SU-DHL-6 (cell line): ENCODE data around the gene HK2.

ENCODE experiments used
- H2AFZ ChIP-seq: fragments of 200-600 bp; sonication (generic); 2 replicates; pipeline ENCODE4 v1.6.1; 2014; ENCODE audit warnings: low read depth, mild to moderate bottlenecking, moderate library complexity, mixed read lengths, antibody characterized with exemption, low read length; ENCODE audit not compliant: severe bottlenecking
- H3F3A ChIP-seq: fragments of 200-600 bp; shearing (Covaris generic); 2 replicates; pipeline ENCODE4 v1.6.0; 2016; ENCODE audit warnings: antibody characterized with exemption, mild to moderate bottlenecking; ENCODE audit not compliant: insufficient read depth
- H3K27ac ChIP-seq: fragments of 200-600 bp; sonication (generic); 2 replicates; pipeline ENCODE4 v1.5.1; 2016; ENCODE audit warnings: low read depth, mild to moderate bottlenecking, low read length, moderate library complexity, mixed read lengths
- H3K27me3 ChIP-seq: fragments of 200-600 bp; sonication (generic), shearing (Covaris generic); 2 replicates; pipeline ENCODE4 v1.6.0; 2014; ENCODE audit warnings: mild to moderate bottlenecking, low read length
- H3K36me3 ChIP-seq: fragments of 200-600 bp; sonication (generic); 2 replicates; pipeline ENCODE4 v1.6.1; 2014; ENCODE audit warnings: mild to moderate bottlenecking, low read length, mixed read lengths
- H3K4me2 ChIP-seq: fragments of 300-600, 200-600 bp; shearing (Covaris generic), sonication (generic); 2 replicates; pipeline ENCODE4 v1.6.0; 2014; ENCODE audit warnings: low read length, low read depth, mild to moderate bottlenecking; ENCODE audit not compliant: poor library complexity, severe bottlenecking
- H3K4me3 ChIP-seq: fragments of 200-600 bp; sonication (generic); 2 replicates; pipeline ENCODE4 v1.5.1; 2014; ENCODE audit warnings: antibody characterized with exemption, low read length, mild to moderate bottlenecking, mixed read lengths; ENCODE audit not compliant: insufficient read depth, poor library complexity, severe bottlenecking
- H3K79me2 ChIP-seq: fragments of 200-600 bp; sonication (generic); 2 replicates; pipeline ENCODE4 v1.6.1; 2014; ENCODE audit warnings: mild to moderate bottlenecking, low read length, moderate library complexity; ENCODE audit not compliant: insufficient read depth
- H3K9ac ChIP-seq: fragments of 200-600 bp; sonication (generic); 2 replicates; pipeline ENCODE4 v1.7.0; 2014; ENCODE audit warnings: mild to moderate bottlenecking, low read length
- H3K9me2 ChIP-seq: fragments of 200-600 bp; sonication (generic); replicated peaks from 2 replicates; pipeline ENCODE4 v1.6.1; 2014; ENCODE audit warnings: low read length; ENCODE audit not compliant: insufficient read depth
- H3K9me3 ChIP-seq: fragments of 200-600 bp; sonication (generic); 2 replicates; pipeline ENCODE4 v1.6.1; 2014; ENCODE audit warnings: low read length, mixed read lengths; ENCODE audit not compliant: insufficient read depth
- H4K20me1 ChIP-seq: fragments of 200-600 bp; sonication (generic); 2 replicates; pipeline ENCODE4 v1.6.1; 2014; ENCODE audit warnings: low read depth, mild to moderate bottlenecking, antibody characterized with exemption, low read length, moderate library complexity, mixed read lengths
- EZH2phosphoT487 ChIP-seq: fragments of 200-600 bp; sonication (generic), shearing (Covaris generic); conservative IDR thresholded peaks from 2 replicates; pipeline ENCODE4 v1.6.1; 2018; ENCODE audit warnings: mild to moderate bottlenecking, antibody characterized with exemption, low read length, moderate library complexity, mixed read lengths
- TF ChIP-seq, protein P1 (sequence below): fragments of 200-600 bp; sonication (generic); IDR thresholded peaks from one replicate; pipeline ENCODE4 v1.5.1; 2017; ENCODE audit warnings: antibody characterized with exemption, mild to moderate bottlenecking, low read length, moderate library complexity; ENCODE audit not compliant: insufficient read depth, poor library complexity, severe bottlenecking

HK2 gene

GRCh38 chr2:74863802-74864248 lies 29.9 kb downstream of the HK2 start:
- no peak overlapping the region for H3K9ac ChIP-seq
- no peaks in the 10 kb centered on the region for H3F3A ChIP-seq
- no peaks in the 10 kb centered on the region for H3K27me3 ChIP-seq
- TF ChIP-seq, protein P1, sequence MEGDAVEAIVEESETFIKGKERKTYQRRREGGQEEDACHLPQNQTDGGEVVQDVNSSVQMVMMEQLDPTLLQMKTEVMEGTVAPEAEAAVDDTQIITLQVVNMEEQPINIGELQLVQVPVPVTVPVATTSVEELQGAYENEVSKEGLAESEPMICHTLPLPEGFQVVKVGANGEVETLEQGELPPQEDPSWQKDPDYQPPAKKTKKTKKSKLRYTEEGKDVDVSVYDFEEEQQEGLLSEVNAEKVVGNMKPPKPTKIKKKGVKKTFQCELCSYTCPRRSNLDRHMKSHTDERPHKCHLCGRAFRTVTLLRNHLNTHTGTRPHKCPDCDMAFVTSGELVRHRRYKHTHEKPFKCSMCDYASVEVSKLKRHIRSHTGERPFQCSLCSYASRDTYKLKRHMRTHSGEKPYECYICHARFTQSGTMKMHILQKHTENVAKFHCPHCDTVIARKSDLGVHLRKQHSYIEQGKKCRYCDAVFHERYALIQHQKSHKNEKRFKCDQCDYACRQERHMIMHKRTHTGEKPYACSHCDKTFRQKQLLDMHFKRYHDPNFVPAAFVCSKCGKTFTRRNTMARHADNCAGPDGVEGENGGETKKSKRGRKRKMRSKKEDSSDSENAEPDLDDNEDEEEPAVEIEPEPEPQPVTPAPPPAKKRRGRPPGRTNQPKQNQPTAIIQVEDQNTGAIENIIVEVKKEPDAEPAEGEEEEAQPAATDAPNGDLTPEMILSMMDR = no peak
- TF ChIP-seq EZH2phosphoT487 = no peak
- no peak overlapping the region for H3K4me2 ChIP-seq
- no peaks in the 10 kb centered on the region for H3K9me2 ChIP-seq
- no peaks in the 10 kb centered on the region for H3K9me3 ChIP-seq
- H3K4me3 ChIP-seq = no peak overlapping the region
- peaks cover 7% of the 10 kb centered on the region; the same call in 1 of the 2 replicates for H3K36me3 ChIP-seq
- no peak overlapping the region for H3K27ac ChIP-seq
- no peak overlapping the region for H2AFZ ChIP-seq
- H3K79me2 ChIP-seq = peaks cover 20% of the 10 kb centered on the region
- no peaks in the 10 kb centered on the region; the same call in 1 of the 2 replicates for H4K20me1 ChIP-seq

- Histone ChIP-seq H3K27me3 (no peaks in the 10 kb centered on the region), H3K9me3 (no peaks in the 10 kb centered on the region), H3K4me2 (no peak overlapping the region), H3K79me2 (peaks cover 20% of the 10 kb centered on the region), H3F3A (no peaks in the 10 kb centered on the region), H3K4me3 (no peak overlapping the region), H3K36me3 (peaks cover 17% of the 10 kb centered on the region; the same call in 1 of the 2 replicates), H2AFZ (no peak overlapping the region), H3K9ac (no peak overlapping the region), H4K20me1 (no peaks in the 10 kb centered on the region; the same call in 1 of the 2 replicates), H3K9me2 (no peaks in the 10 kb centered on the region), H3K27ac (no peak overlapping the region)
- TF ChIP-seq, protein P1 = no peak
- no peak for TF ChIP-seq EZH2phosphoT487
Observed at GRCh38 chr2:74864728-74865722, 31.1 kb downstream of the HK2 start.

- Histone ChIP-seq H3K9me2 (no peaks in the 10 kb centered on the region), H3K79me2 (peaks cover 20% of the 10 kb centered on the region), H3F3A (no peaks in the 10 kb centered on the region), H3K36me3 (peaks cover 17% of the 10 kb centered on the region; the same call in 1 of the 2 replicates), H3K27ac (no peak overlapping the region), H2AFZ (no peak overlapping the region), H4K20me1 (no peaks in the 10 kb centered on the region; the same call in 1 of the 2 replicates), H3K9ac (no peak overlapping the region), H3K27me3 (no peaks in the 10 kb centered on the region), H3K4me3 (no peak overlapping the region), H3K9me3 (no peaks in the 10 kb centered on the region), H3K4me2 (no peak overlapping the region)
- TF ChIP-seq, protein P1 = no peak
- no peak for TF ChIP-seq EZH2phosphoT487
Observed at GRCh38 chr2:74865770-74866674, 32.1 kb downstream of the HK2 start.
